Mammary epithelial cell (primary cell): ENCODE results near the gene VPS37C.

Experiments
- EZH2 ChIP-seq: IDR thresholded peaks from 2 replicates; pipeline ENCODE4 v1.6.1; 2012; ENCODE audit warnings: low read length, inconsistent platforms, borderline replicate concordance
- TF ChIP-seq, protein P1 (sequence below), 2 donors: IDR thresholded peaks in 1 of 2; conservative IDR thresholded peaks in 1 of 2; 2 replicates each; pipeline ENCODE4 v1.5.1; 2011 to 2012; ENCODE audit warnings: inconsistent platforms in 2 of 2, low read length in 2 of 2, mild to moderate bottlenecking in 2 of 2, control low read depth in 1 of 2, low read depth in 1 of 2; ENCODE audit not compliant: insufficient read depth in 1 of 2; ENCODE audit errors: extremely low read depth in 1 of 2

DNA sequence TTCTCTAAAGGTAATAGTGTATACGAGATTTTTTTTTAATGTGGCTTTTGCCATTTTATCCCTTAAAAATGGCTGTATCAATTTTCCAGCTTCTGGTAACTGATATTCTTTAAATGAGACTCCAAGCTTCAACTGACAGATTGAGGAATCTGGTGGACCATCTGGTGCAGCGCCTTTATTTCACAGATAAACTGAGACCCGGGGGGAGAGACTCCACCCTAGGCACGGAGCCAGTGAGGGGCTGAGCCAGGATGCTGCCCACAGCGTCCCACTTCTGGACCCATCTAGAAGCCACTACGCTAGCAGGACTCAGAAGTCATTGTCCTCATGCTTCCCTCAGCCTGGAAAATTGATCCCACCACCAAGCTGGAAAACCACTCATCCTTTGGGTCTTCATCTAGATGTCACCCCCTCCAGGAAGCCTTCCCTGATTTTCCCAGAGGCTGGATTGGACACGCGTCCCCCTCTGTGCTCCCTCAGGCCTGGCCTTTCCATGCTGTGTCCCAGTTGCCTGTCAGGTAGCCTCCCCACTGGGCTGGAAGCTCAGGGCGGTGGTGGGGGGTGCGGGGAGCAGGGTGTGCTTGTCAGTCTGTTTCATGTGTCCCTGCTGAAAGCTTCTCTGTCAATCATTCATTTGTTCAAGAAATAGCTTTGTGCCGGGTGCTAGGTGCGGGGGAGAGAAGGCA, 71.3 kb downstream of the VPS37C start:
- TF ChIP-seq, protein P1, sequence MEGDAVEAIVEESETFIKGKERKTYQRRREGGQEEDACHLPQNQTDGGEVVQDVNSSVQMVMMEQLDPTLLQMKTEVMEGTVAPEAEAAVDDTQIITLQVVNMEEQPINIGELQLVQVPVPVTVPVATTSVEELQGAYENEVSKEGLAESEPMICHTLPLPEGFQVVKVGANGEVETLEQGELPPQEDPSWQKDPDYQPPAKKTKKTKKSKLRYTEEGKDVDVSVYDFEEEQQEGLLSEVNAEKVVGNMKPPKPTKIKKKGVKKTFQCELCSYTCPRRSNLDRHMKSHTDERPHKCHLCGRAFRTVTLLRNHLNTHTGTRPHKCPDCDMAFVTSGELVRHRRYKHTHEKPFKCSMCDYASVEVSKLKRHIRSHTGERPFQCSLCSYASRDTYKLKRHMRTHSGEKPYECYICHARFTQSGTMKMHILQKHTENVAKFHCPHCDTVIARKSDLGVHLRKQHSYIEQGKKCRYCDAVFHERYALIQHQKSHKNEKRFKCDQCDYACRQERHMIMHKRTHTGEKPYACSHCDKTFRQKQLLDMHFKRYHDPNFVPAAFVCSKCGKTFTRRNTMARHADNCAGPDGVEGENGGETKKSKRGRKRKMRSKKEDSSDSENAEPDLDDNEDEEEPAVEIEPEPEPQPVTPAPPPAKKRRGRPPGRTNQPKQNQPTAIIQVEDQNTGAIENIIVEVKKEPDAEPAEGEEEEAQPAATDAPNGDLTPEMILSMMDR (conservative IDR thresholded peaks at IDR 0.05 in 1 of 2, IDR thresholded peaks at IDR 0.05 in 1 of 2; ENCODE audit: extremely low read depth in 1 of 2, insufficient read depth in 1 of 2, low read depth in 1 of 2, low read length in 2 of 2) = no peak
- no peak for TF ChIP-seq EZH2
